CD4-positive, alpha-beta T cell (primary cell): Measurements from ENCODE around the gene NOP10. TPM values are rescaled to one million over a fixed set of nuclear protein-coding genes. Genes with fewer than 3 reads are reported as not detected.
"Not testable (repeated sequence)": the region's sequence is repeated elsewhere in the genome, so short reads cannot be mapped to it uniquely, and the experiment has no call there.

Source experiments
- ATAC-seq: fragments of 200-7000 bp; cut with Tn5 transposase; one replicate; pipeline ENCODE4 v1.10.0; 2022; ENCODE audit warnings: mild to moderate bottlenecking; ENCODE audit not compliant: poor library complexity
- CTCF ChIA-PET: fragments of 350-600 bp; sonication (Branson Sonifier 250); formaldehyde crosslinking; loops from one replicate; lab custom pipeline; 2021; ENCODE audit warnings: antibody characterized with exemption, inconsistent platforms; lab: Charles Lee
- POLR2A ChIA-PET: fragments of 350-600 bp; sonication (Branson Sonifier 250); formaldehyde crosslinking; loops from one replicate; lab custom pipeline; 2021; ENCODE audit warnings: antibody characterized with exemption, inconsistent platforms; lab: Charles Lee
- DNase-seq, 14 experiments: peaks; one replicate each; pipeline ENCODE4 v3.0.0-alpha.2; 2013 to 2020; ENCODE audit warnings: mixed read lengths in 2 of 14
- H3K27ac ChIP-seq, 2 donors: one replicate each; pipeline versions ENCODE4 v1.5.1 to v1.7.0; 2013; ENCODE audit warnings: low read length in 2 of 2, low read depth in 1 of 2, mild to moderate bottlenecking in 1 of 2
- H3K27me3 ChIP-seq, 2 experiments: 1 replicate in 1 of 2; 2 replicates in 1 of 2; pipeline versions ENCODE4 v1.6.1 to v1.7.0; 2013; ENCODE audit warnings: low read length in 2 of 2, control low read depth in 1 of 2, mild to moderate bottlenecking in 1 of 2, moderate library complexity in 1 of 2; ENCODE audit not compliant: insufficient read depth in 2 of 2, control insufficient read depth in 1 of 2
- H3K36me3 ChIP-seq: one replicate; pipeline ENCODE4 v1.6.1; 2013; ENCODE audit warnings: low read length, control low read depth; ENCODE audit not compliant: insufficient read depth
- H3K4me1 ChIP-seq: one replicate; pipeline ENCODE4 v1.6.1; 2013; ENCODE audit warnings: low read length, control low read depth; ENCODE audit not compliant: insufficient read depth
- H3K4me3 ChIP-seq: one replicate; pipeline ENCODE4 v1.5.1; 2013; ENCODE audit warnings: mild to moderate bottlenecking, low read length, moderate library complexity
- H3K9me3 ChIP-seq, 2 experiments: 1 replicate in 1 of 2; 2 replicates in 1 of 2; pipeline versions ENCODE4 v1.6.1 to v1.7.0; 2013; ENCODE audit warnings: low read length in 2 of 2, mild to moderate bottlenecking in 2 of 2, control low read depth in 1 of 2, moderate library complexity in 1 of 2; ENCODE audit not compliant: control insufficient read depth in 1 of 2, insufficient read depth in 1 of 2
- H3K27ac Mint-ChIP-seq: one replicate; pipeline ENCODE4 v1.8.0; 2020; ENCODE audit warnings: mixed read lengths
- H3K27me3 Mint-ChIP-seq: one replicate; pipeline ENCODE4 v1.8.0; 2021; ENCODE audit warnings: mixed read lengths
- H3K36me3 Mint-ChIP-seq: one replicate; pipeline ENCODE4 v1.8.0; 2021; ENCODE audit warnings: low read depth, mixed read lengths
- H3K4me1 Mint-ChIP-seq: one replicate; pipeline ENCODE4 v1.8.0; 2021; ENCODE audit warnings: low read depth, mixed read lengths
- H3K4me3 Mint-ChIP-seq: one replicate; pipeline ENCODE4 v1.8.0; 2020; ENCODE audit warnings: mild to moderate bottlenecking, mixed read lengths
- H3K9me3 Mint-ChIP-seq: one replicate; pipeline ENCODE4 v1.8.0; 2020; ENCODE audit warnings: mixed read lengths
- CTCF ChIP-seq: fragments of 200-600 bp; IDR thresholded peaks from one replicate; pipeline ENCODE4 v1.8.0; 2022; ENCODE audit warnings: antibody characterized with exemption, mild to moderate bottlenecking
- intact Hi-C, 2 experiments: fragments of 100-400 bp; cut with DNase I in 1 of 2; cut with micrococcal nuclease in 1 of 2; formaldehyde crosslinking; loops; one replicate each; pipeline versions ENCODE4 v1.15.1 to v1.9.0; 2023 to 2025; cut with DNase I, micrococcal nuclease
- total RNA-seq, 174 experiments: library from RNA in 2 of 174; stranded (reverse) in 2 of 174; gene quantifications; one replicate each; pipeline ENCODE4 v1.2.3 and lab custom pipeline; 2021 to 2026

The NOP10 gene
- total RNA-seq, 2 experiments from 2014 or later, result 44.4 to 44.8 TPM

- no peaks in the 10 kb centered on the region for H3K36me3 ChIP-seq
- H3K27ac ChIP-seq, result no peak overlapping the region
- CTCF ChIA-PET, result no interaction called here
- Mint-ChIP-seq H3K27me3 (no peaks in the 10 kb centered on the region), H3K4me3 (no peak overlapping the region), H3K36me3 (peaks cover 5% of the 10 kb centered on the region), H3K9me3 (no peaks in the 10 kb centered on the region), H3K27ac (no peak overlapping the region), H3K4me1 (no peaks in the 10 kb centered on the region)
- H3K27me3 ChIP-seq, result no peaks in the 10 kb centered on the region
- POLR2A ChIA-PET, result no interaction called here
- H3K9me3 ChIP-seq, result no peaks in the 10 kb centered on the region
- TF ChIP-seq CTCF, result no peak
- H3K4me1 ChIP-seq, result no peaks in the 10 kb centered on the region
- ATAC-seq (no peak), DNase-seq (no peak)
- intact Hi-C loops, result no loop called here
- H3K4me3 ChIP-seq, result no peak overlapping the region
These were observed 33.9 kb upstream of the NOP10 start for GRCh38 chr15:34376856-34377255.

- H3K27me3 ChIP-seq, H3K27me3 Mint-ChIP-seq, H3K36me3 ChIP-seq, CTCF ChIA-PET, H3K9me3 ChIP-seq, H3K4me3 ChIP-seq, H3K4me1 Mint-ChIP-seq, H3K36me3 Mint-ChIP-seq, H3K4me1 ChIP-seq, H3K27ac Mint-ChIP-seq, POLR2A ChIA-PET, intact Hi-C loops, ATAC-seq, DNase-seq, H3K9me3 Mint-ChIP-seq, H3K27ac ChIP-seq, H3K4me3 Mint-ChIP-seq: not testable (repeated sequence)
These were observed 32.6 kb upstream of the NOP10 start for GRCh38 chr15:34375541-34375940.

- CTCF ChIA-PET, result no interaction called here
These were observed 31.9 kb upstream of the NOP10 start for GRCh38 chr15:34374816-34375215.

More at GRCh38 chr15:34374816-34375215, 31.9 kb upstream of the NOP10 start:
- no peaks in the 10 kb centered on the region for H3K4me1 ChIP-seq
- no peaks in the 10 kb centered on the region for H3K36me3 ChIP-seq
- Mint-ChIP-seq H3K27me3 (no peaks in the 10 kb centered on the region), H3K4me3 (no peak overlapping the region), H3K36me3 (no peaks in the 10 kb centered on the region), H3K27ac (no peak overlapping the region), H3K4me1 (no peaks in the 10 kb centered on the region), H3K9me3 (no peaks in the 10 kb centered on the region)
- no peak overlapping the region for H3K27ac ChIP-seq
- DNase-seq (no peak), ATAC-seq (no peak)
- no peaks in the 10 kb centered on the region for H3K27me3 ChIP-seq
- H3K4me3 ChIP-seq, result no peak overlapping the region
- POLR2A ChIA-PET, result no interaction called here
- H3K9me3 ChIP-seq, result no peaks in the 10 kb centered on the region
- intact Hi-C loops, result no loop called here
- no peak for TF ChIP-seq CTCF
